ENCODE results near the gene SLC39A11.

DNA sequence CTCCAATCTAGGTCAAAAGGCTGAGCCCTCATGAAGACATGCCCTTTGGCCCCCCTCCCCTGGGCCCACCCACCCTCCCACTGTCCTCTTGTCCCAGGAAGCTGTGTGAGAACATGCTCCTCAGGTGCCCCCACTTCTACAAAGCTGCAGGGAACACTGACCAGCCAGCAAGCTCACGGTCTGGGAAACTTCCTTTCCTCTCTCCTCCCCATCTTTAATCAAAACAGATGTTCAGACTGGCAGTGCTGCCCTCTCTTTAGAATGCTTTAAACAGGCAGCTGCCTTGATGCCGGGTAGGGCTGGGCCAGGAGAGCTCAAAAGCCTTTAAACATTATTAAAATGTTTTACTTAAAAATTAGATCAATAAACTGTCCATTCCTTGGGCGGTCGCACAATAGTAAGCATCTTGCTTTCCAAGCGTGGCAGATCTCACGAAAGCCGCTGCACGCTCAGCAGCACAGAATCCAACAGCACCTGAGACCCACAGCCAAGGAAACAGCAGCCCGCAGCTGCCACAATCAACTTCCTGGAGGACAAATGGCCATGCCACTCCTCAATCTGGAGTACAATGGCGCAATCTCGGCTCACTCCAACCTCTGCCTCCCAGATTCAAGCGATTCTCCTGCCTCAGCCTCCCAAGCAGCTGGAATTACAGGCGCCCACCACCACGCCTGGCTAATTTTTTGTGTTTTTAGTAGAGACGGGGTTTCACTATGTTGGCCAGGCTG lies 399.2 kb downstream of the SLC39A11 start:
- TF ChIP-seq, protein P1, sequence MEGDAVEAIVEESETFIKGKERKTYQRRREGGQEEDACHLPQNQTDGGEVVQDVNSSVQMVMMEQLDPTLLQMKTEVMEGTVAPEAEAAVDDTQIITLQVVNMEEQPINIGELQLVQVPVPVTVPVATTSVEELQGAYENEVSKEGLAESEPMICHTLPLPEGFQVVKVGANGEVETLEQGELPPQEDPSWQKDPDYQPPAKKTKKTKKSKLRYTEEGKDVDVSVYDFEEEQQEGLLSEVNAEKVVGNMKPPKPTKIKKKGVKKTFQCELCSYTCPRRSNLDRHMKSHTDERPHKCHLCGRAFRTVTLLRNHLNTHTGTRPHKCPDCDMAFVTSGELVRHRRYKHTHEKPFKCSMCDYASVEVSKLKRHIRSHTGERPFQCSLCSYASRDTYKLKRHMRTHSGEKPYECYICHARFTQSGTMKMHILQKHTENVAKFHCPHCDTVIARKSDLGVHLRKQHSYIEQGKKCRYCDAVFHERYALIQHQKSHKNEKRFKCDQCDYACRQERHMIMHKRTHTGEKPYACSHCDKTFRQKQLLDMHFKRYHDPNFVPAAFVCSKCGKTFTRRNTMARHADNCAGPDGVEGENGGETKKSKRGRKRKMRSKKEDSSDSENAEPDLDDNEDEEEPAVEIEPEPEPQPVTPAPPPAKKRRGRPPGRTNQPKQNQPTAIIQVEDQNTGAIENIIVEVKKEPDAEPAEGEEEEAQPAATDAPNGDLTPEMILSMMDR (IDR thresholded peaks at IDR 0.05; ENCODE audit: low read depth, low read length): no peak
- TF ChIP-seq EZH2phosphoT487 (IDR thresholded peaks at IDR 0.05; ENCODE audit: low read depth): no peak

All from OCI-LY3 (cell line).